ENCODE results near the gene ANO7. TPM values are rescaled to one million over a fixed set of nuclear protein-coding genes. Genes with fewer than 3 reads are reported as not detected.

ANO7 gene
- total and polyA plus RNA-seq, 2 of the 8 experiments (the other 6 are each of a cell fraction or from before 2014, with no cell fraction given): 3.2 to 6.9 TPM

- H3K23me2 ChIP-seq (ENCODE audit: low read depth, low read length): no peaks in the 10 kb centered on the region
- H2AK5ac ChIP-seq (ENCODE audit: low read depth, low read length): no peak overlapping the region
- H2BK20ac ChIP-seq (ENCODE audit: low read length): no peak overlapping the region
- no peak overlapping the region for H3K27ac ChIP-seq (ENCODE audit: low read depth, low read length)
- H3K27me3 ChIP-seq (replicated peaks in 1 of 4; ENCODE audit: control insufficient read depth in 3 of 4, extremely low read depth in 1 of 4, insufficient read depth in 3 of 4, low read length in 3 of 4): no peaks in the 10 kb centered on the region
- no peaks in the 10 kb centered on the region for H3K79me2 ChIP-seq (ENCODE audit: control insufficient read depth in 1 of 2, insufficient read depth in 2 of 2, low read length in 2 of 2)
- no peak for DNase-seq (ENCODE audit: low read depth in 1 of 2, low spot score in 2 of 2)
- FAIRE-seq: no peak
- H4K8ac ChIP-seq (ENCODE audit: extremely low read depth, insufficient read depth, low read length): no peak overlapping the region
- no peak overlapping the region for H2BK12ac ChIP-seq (ENCODE audit: low read depth, low read length)
- no peak overlapping the region for H3K4me3 ChIP-seq (ENCODE audit: extremely low read depth in 1 of 4, insufficient read depth in 2 of 4, low read depth in 3 of 4, low read length in 4 of 4)
- no peaks in the 10 kb centered on the region; the same call in 1 of the 2 replicates for H3K79me1 ChIP-seq (ENCODE audit: low read depth, low read length)
- H3K9me3 ChIP-seq (ENCODE audit: insufficient read depth in 2 of 2, low read depth in 1 of 2, low read length in 1 of 2): no peaks in the 10 kb centered on the region
- H3K18ac ChIP-seq (ENCODE audit: extremely low read depth, low read length): no peak overlapping the region
- ChIA-PET CTCF (ENCODE audit: partially characterized antibody) (interaction anchor here (0.6 kb wide), 1 partner anchor 11 kb away, joined by 3 read pairs; no protein-coding TSS in a partner anchor), POLR2A (ENCODE audit: partially characterized antibody) (no interaction called here)
- H2BK120ac ChIP-seq (replicated peaks; ENCODE audit: low read depth, low read length): no peak overlapping the region
- no peaks in the 10 kb centered on the region for H3K4me1 ChIP-seq (replicated peaks in 1 of 4; ENCODE audit: control insufficient read depth in 3 of 4, insufficient read depth in 4 of 4, low read length in 3 of 4)
- H4K5ac ChIP-seq (ENCODE audit: insufficient read length, low read depth, low read length): no peak overlapping the region
- H3K14ac ChIP-seq (ENCODE audit: insufficient read length): no peak overlapping the region
- H3K23ac ChIP-seq (ENCODE audit: insufficient read length): no peak overlapping the region
- 96% methylated on average over 5 of the region's 5 CpGs; no CpG with 5 or more reads in 1 of the 2 experiments for WGBS, 2 experiments (ENCODE audit: extremely low coverage in 1 of 2, insufficient coverage in 1 of 2, insufficient read length in 1 of 2, insufficient replicate concordance in 2 of 2, low coverage in 1 of 2, low lambda C conversion rate in 2 of 2, missing lambda C conversion rate in 1 of 2)
- H2BK5ac ChIP-seq (ENCODE audit: low read depth, low read length): no peak overlapping the region
- no peak overlapping the region for H3K4ac ChIP-seq (replicated peaks; ENCODE audit: insufficient read length, low read depth, low read length)
- no peak overlapping the region for H2BK15ac ChIP-seq (ENCODE audit: low read length)
- TF ChIP-seq CBX5 (IDR thresholded peaks at IDR 0.05; ENCODE audit: low read depth, low read length) (no peak), TCF12 (IDR thresholded peaks at IDR 0.05; ENCODE audit: low read depth, low read length) (no peak), SIN3A (conservative IDR thresholded peaks at IDR 0.05 in 1 of 2, IDR thresholded peaks at IDR 0.05 in 1 of 2; ENCODE audit: low read depth in 1 of 2, low read length in 2 of 2) (no peak), ZNF274 (IDR thresholded peaks at IDR 0.05; ENCODE audit: borderline replicate concordance, extremely low read depth, low read length) (no peak), USF2 (IDR thresholded peaks at IDR 0.05; ENCODE audit: low read length) (no peak)
- H2AFZ ChIP-seq (ENCODE audit: low read length): no peak overlapping the region
- peaks cover 46 to 97% (median 88%) of the 10 kb centered on the region in 4 experiments for H3K36me3 ChIP-seq (ENCODE audit: control insufficient read depth in 2 of 4, insufficient read depth in 4 of 4, low read length in 3 of 4)
- H3K9ac ChIP-seq (replicated peaks in 1 of 4; ENCODE audit: extremely low read depth in 1 of 4, low read depth in 3 of 4, low read length in 3 of 4): no peak overlapping the region
- no peak overlapping the region for H4K91ac ChIP-seq (replicated peaks; ENCODE audit: insufficient read length, low read length)
- peaks cover 13 to 22% of the 10 kb centered on the region in 2 experiments for H4K20me1 ChIP-seq (replicated peaks in 1 of 2; ENCODE audit: control insufficient read depth in 1 of 2, insufficient read depth in 2 of 2, low read length in 2 of 2)
- no peak overlapping the region for H3K56ac ChIP-seq (replicated peaks; ENCODE audit: insufficient read length, low read depth, low read length)
- H3K4me2 ChIP-seq (ENCODE audit: insufficient read depth in 1 of 2, low read depth in 2 of 2, low read length in 2 of 2): no peak overlapping the region
Observed at GRCh38 chr2:241238693-241239198, 50.3 kb downstream of the ANO7 start.
